ENCODE data around the gene PFKP.

The PFKP gene

DNA sequence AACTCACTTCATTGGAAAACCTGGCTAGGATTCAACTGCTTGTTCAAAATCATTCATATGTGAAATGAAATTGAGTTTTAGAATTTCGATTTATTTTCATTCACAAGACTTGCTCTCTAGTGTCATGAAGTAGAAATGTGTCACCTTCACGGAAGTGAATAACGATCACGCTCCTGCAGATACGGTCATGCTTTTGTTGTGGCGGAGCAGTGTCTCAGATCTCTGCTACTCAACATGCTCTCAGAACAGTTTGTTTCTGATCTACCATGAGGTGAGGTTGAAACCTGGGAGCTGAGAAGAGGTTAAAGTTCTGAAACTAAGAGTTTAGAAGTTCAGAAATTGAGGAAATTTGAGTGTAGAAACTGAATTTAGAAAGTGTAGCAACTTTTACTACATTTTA is 119.0 kb downstream of the PFKP start:
- TF ChIP-seq, protein P1, sequence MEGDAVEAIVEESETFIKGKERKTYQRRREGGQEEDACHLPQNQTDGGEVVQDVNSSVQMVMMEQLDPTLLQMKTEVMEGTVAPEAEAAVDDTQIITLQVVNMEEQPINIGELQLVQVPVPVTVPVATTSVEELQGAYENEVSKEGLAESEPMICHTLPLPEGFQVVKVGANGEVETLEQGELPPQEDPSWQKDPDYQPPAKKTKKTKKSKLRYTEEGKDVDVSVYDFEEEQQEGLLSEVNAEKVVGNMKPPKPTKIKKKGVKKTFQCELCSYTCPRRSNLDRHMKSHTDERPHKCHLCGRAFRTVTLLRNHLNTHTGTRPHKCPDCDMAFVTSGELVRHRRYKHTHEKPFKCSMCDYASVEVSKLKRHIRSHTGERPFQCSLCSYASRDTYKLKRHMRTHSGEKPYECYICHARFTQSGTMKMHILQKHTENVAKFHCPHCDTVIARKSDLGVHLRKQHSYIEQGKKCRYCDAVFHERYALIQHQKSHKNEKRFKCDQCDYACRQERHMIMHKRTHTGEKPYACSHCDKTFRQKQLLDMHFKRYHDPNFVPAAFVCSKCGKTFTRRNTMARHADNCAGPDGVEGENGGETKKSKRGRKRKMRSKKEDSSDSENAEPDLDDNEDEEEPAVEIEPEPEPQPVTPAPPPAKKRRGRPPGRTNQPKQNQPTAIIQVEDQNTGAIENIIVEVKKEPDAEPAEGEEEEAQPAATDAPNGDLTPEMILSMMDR (IDR thresholded peaks at IDR 0.05; ENCODE audit: insufficient read depth, low read depth, low read length, missing control alignments), result no peak
- DNase-seq (ENCODE audit: low read depth), result no peak
- H3K4me3 ChIP-seq (ENCODE audit: low read depth, low read length), result no peak overlapping the region
